A549 (cell line): ENCODE measurements around the gene RGMA. TPM values are rescaled to one million over a fixed set of nuclear protein-coding genes. Genes with fewer than 3 reads are reported as not detected.

Source experiments
- ATAC-seq, 2 experiments: fragments of 200-7000 bp in 1 of 2; fragments of >200 bp in 1 of 2; cut with Nextera tagmentation in 1 of 2; cut with Tn5 transposase in 1 of 2; 3 replicates each; pipeline versions ENCODE4 v1.8.0 to v1.9.1; 2018 to 2020; ENCODE audit warnings: mild to moderate bottlenecking in 1 of 2, moderate library complexity in 1 of 2
- CTCF ChIA-PET: fragments of 300-600 bp; sonication (Branson Sonifier 250); formaldehyde crosslinking; extraction: SDS; loops from one replicate; lab custom pipeline; 2021; ENCODE audit warnings: antibody characterized with exemption, inconsistent platforms; lab: Yijun Ruan, JAX
- POLR2A ChIA-PET: fragments of 350-600 bp; formaldehyde crosslinking; extraction: SDS; loops from one replicate; lab custom pipeline; 2021; ENCODE audit warnings: antibody characterized with exemption, inconsistent platforms; lab: Yijun Ruan, JAX
- DNase-seq, 2 experiments: peaks; one replicate each; pipeline versions ENCODE4 v3.0.0 to v3.0.0-alpha.2; 2011 to 2016; ENCODE audit warnings: low read depth in 1 of 2, low spot score in 1 of 2
- FAIRE-seq: peaks from 2 replicates; lab custom pipeline; 2011; peaks lifted over from hg19 to GRCh38; lab: Jason Lieb, UNC
- H3K27ac ChIP-seq, 2 experiments: fragments of >200 bp; sonication (Bioruptor Twin); formaldehyde crosslinking; 3 replicates each; pipeline ENCODE4 v1.5.1; 2016 to 2017
- H3K4me1 ChIP-seq: fragments of >200 bp; sonication (Bioruptor Twin); formaldehyde crosslinking; 3 replicates; pipeline ENCODE4 v1.6.1; 2016
- H3K4me2 ChIP-seq: fragments of >200 bp; sonication (Bioruptor Twin); formaldehyde crosslinking; 3 replicates; pipeline ENCODE4 v1.6.1; 2016
- H3K4me3 ChIP-seq: fragments of >200 bp; sonication (Bioruptor Twin); formaldehyde crosslinking; 3 replicates; pipeline ENCODE4 v1.5.1; 2016
- H3K9me3 ChIP-seq: fragments of >200 bp; sonication (Bioruptor Twin); formaldehyde crosslinking; 3 replicates; pipeline ENCODE4 v1.6.1; 2016
- CTCF ChIP-seq: fragments of >200 bp; sonication (Bioruptor Twin); formaldehyde crosslinking; IDR thresholded peaks from 3 replicates; pipeline ENCODE4 v1.5.1; 2016
- HOXA7 ChIP-seq: fragments of 250-450 bp; sonication (Bioruptor Pico); IDR thresholded peaks from 2 replicates; pipeline ENCODE4 v1.5.0; 2020; ENCODE audit warnings: mild to moderate bottlenecking, moderate library complexity
- MAFK ChIP-seq: fragments of 450-650 bp; IDR thresholded peaks from 2 replicates; pipeline ENCODE4 v1.6.1; 2014; ENCODE audit not compliant: partially characterized antibody
- MAZ ChIP-seq: fragments of 150-350 bp; IDR thresholded peaks from 2 replicates; pipeline ENCODE4 v1.6.1; 2014; ENCODE audit warnings: antibody characterized with exemption, low read depth, low read length, borderline replicate concordance
- POLR2A ChIP-seq: IDR thresholded peaks from 2 replicates; pipeline ENCODE4 v1.6.1; 2012; ENCODE audit warnings: mild to moderate bottlenecking, low read length
- RAD21 ChIP-seq, 2 experiments: fragments of >200 bp in 1 of 2; sonication (Bioruptor Twin) in 1 of 2; formaldehyde crosslinking in 1 of 2; IDR thresholded peaks in 1 of 2; conservative IDR thresholded peaks in 1 of 2; 2 replicates in 1 of 2; 3 replicates in 1 of 2; pipeline ENCODE4 v1.6.1; 2012 to 2018; ENCODE audit warnings: inconsistent platforms in 1 of 2
- RARB ChIP-seq: fragments of 250-450 bp; sonication (Bioruptor Pico); IDR thresholded peaks from 2 replicates; pipeline ENCODE4 v1.8.0; 2021; ENCODE audit warnings: mild to moderate bottlenecking, moderate library complexity
- RNF2 ChIP-seq: fragments of 200-600 bp; sonication (generic); IDR thresholded peaks from 2 replicates; pipeline ENCODE4 v1.6.1; 2016; ENCODE audit warnings: low read depth, mild to moderate bottlenecking, antibody characterized with exemption, moderate library complexity, borderline replicate concordance
- TP53 ChIP-seq: fragments of 250-450 bp; sonication (Bioruptor Pico); IDR thresholded peaks from 2 replicates; pipeline ENCODE4 v1.5.0; 2021; ENCODE audit warnings: mild to moderate bottlenecking, moderate library complexity
- USF2 ChIP-seq: fragments of 450-650 bp; IDR thresholded peaks from 2 replicates; pipeline ENCODE4 v1.6.1; 2014; ENCODE audit warnings: antibody characterized with exemption
- ZSCAN20 ChIP-seq: fragments of 250-450 bp; sonication (Bioruptor Pico); IDR thresholded peaks from 2 replicates; pipeline ENCODE4 v1.8.0; 2022; ENCODE audit warnings: mild to moderate bottlenecking, moderate library complexity
- whole genome bisulfite sequencing: methylation state at CpG from one replicate; pipeline ENCODE4 v1.1.6; 2017; ENCODE audit errors: missing lambda C conversion rate; 5-methylcytosine and 5-hydroxymethylcytosine counted together
- polyA plus RNA-seq, 4 experiments: library from polyadenylated mRNA; depleted of rRNA in 3 of 4; stranded (reverse); fragments of >200 nt; fragmentation: RNase III in 1 of 4; extraction: RNeasy Plus Mini Kit Qiagen cat#74134 plus additional on column Dnase treatment in 1 of 4; gene quantifications; 2 replicates in 3 of 4; 3 replicates in 1 of 4; pipeline ENCODE4 v1.2.3, GENCODE V29; 2011 to 2017

Gene RGMA
- polyA plus RNA-seq, 2 of the 4 experiments (the other 2 are of a cell fraction) = 0.22 TPM; not detected in 1

GRCh38 chr15:93024716-93025624 is 64.0 kb downstream of the RGMA start:
- H3K4me2 ChIP-seq = no peak overlapping the region
- H3K4me1 ChIP-seq = peaks cover 18% of the 10 kb centered on the region; the same call in 2 of the 3 replicates
- no peak overlapping the region for H3K27ac ChIP-seq
- ATAC-seq (no peak), FAIRE-seq (no peak), DNase-seq (no peak)
- H3K9me3 ChIP-seq = no peaks in the 10 kb centered on the region
- CTCF ChIA-PET = interaction anchor here (1.0 to 3.1 kb wide), 4 partner anchors 11 to 1095 kb away, joined by 3 to 23 read pairs (median 4); no protein-coding TSS in a partner anchor
- WGBS = 88% methylated on average over 8 of the region's 8 CpGs
- TF ChIP-seq MAZ (no peak), POLR2A (no peak), ZSCAN20 (no peak), CTCF (no peak), USF2 (no peak)
- POLR2A ChIA-PET = interaction anchor here (0.7 kb wide), 1 partner anchor 45 kb away, joined by 3 read pairs; no protein-coding TSS in a partner anchor
- H3K4me3 ChIP-seq = no peak overlapping the region

- Histone ChIP-seq H3K4me3 (no peak overlapping the region), H3K4me1 (peaks cover 11% of the 10 kb centered on the region; the same call in 2 of the 3 replicates)
- TF ChIP-seq CTCF (no peak), MAZ (no peak), RARB (CRISPR knock-in tag) (no peak), HOXA7 (CRISPR knock-in tag) (no peak), RNF2 (no peak), TP53 (CRISPR knock-in tag) (no peak)
- TF ChIP-seq, all 56 proteins: peak for 0
- Histone ChIP-seq H3K9me3 (no peaks in the 10 kb centered on the region), H3K27ac (no peak overlapping the region), H3K4me2 (no peak overlapping the region)
- WGBS = 94% methylated on average over 10 of the region's 10 CpGs
- ChIA-PET CTCF (interaction anchor here (1.3 to 3.1 kb wide), 3 partner anchors 12 to 1095 kb away, joined by 4 to 23 read pairs (median 5); no protein-coding TSS in a partner anchor), POLR2A (no interaction called here)
- no peak for ATAC-seq
- DNase-seq = no peak
- no peak for FAIRE-seq
These were observed 64.7 kb downstream of the RGMA start for GRCh38 chr15:93024293-93024692.

GRCh38 chr15:93020976-93021772 is 67.8 kb downstream of the RGMA start:
- DNase-seq (no peak), FAIRE-seq (no peak), ATAC-seq (no peak)
- Histone ChIP-seq H3K27ac (no peak overlapping the region), H3K4me2 (no peak overlapping the region), H3K4me3 (no peak overlapping the region), H3K9me3 (no peaks in the 10 kb centered on the region), H3K4me1 (no peaks in the 10 kb centered on the region)
- ChIA-PET CTCF (interaction anchor here (1.0 to 10.2 kb wide), 4 partner anchors 12 to 1099 kb away, joined by 4 to 121 read pairs (median 23); no protein-coding TSS in a partner anchor), POLR2A (no interaction called here)
- 88% methylated on average over 3 of the region's 3 CpGs for WGBS
- peak; percentile 66 for TF ChIP-seq MAFK
- TF ChIP-seq RAD21 (conservative IDR thresholded peaks at IDR 0.05 in 1 of 2, IDR thresholded peaks at IDR 0.05 in 1 of 2) = no peak
